Uterus (tissue), 4 donors: Measurements from ENCODE around the gene PLEK2. TPM values are rescaled to one million over a fixed set of nuclear protein-coding genes. Genes with fewer than 3 reads are reported as not detected.

Experiments
- DNase-seq, 2 donors: peaks; one replicate each; pipeline ENCODE4 v3.0.0-alpha.2; 2019 to 2020
- H3K27ac ChIP-seq, 2 donors: fragments of 200-600 bp; sonication (generic); 1 replicate in 1 of 2; 2 replicates in 1 of 2; pipeline ENCODE4 v1.5.1; 2016 to 2018
- H3K27me3 ChIP-seq, 2 donors: fragments of 200-600 bp; sonication (generic); one replicate each; pipeline ENCODE4 v1.5.1; 2018 to 2019; ENCODE audit warnings: control low read depth in 1 of 2
- H3K36me3 ChIP-seq, 2 donors: fragments of 200-600 bp; sonication (generic); one replicate each; pipeline ENCODE4 v1.5.1; 2019; ENCODE audit warnings: control low read depth in 1 of 2
- H3K4me1 ChIP-seq, 2 donors: fragments of 200-600 bp; sonication (generic); one replicate each; pipeline ENCODE4 v1.5.1; 2018 to 2019; ENCODE audit warnings: control low read depth in 1 of 2
- H3K4me3 ChIP-seq, 2 donors: fragments of 200-600 bp; sonication (generic); 1 replicate in 1 of 2; 2 replicates in 1 of 2; pipeline ENCODE4 v1.5.1; 2018 to 2019; ENCODE audit warnings: mild to moderate bottlenecking in 1 of 2
- H3K9me3 ChIP-seq, 2 donors: fragments of 200-600 bp; sonication (generic); one replicate each; pipeline ENCODE4 v1.5.1; 2019; ENCODE audit warnings: control low read depth in 1 of 2
- POLR2A ChIP-seq, 2 donors: fragments of 450-650 bp; IDR thresholded peaks; one replicate each; pipeline ENCODE4 v1.6.1; 2016; ENCODE audit warnings: antibody characterized with exemption in 2 of 2, mild to moderate bottlenecking in 1 of 2, moderate library complexity in 1 of 2
- intact Hi-C: fragments of 100-400 bp; cut with DNase I; formaldehyde crosslinking; loops from one replicate; pipeline ENCODE4 v1.15.1; 2023; ENCODE audit warnings: low total_unique reads
- total RNA-seq, 4 donors: library from RNA; depleted of rRNA in 3 of 4; stranded (reverse); fragments of >200 nt in 3 of 4; gene quantifications; one replicate each; pipeline versions ENCODE4 v1.1.0 to v1.2.4, GENCODE V29; 2014 to 2023
- TF ChIP-seq, protein P1 (sequence below), 4 experiments: fragments of 200-600 bp in 2 of 4; fragments of 450-650 bp in 2 of 4; sonication (generic) in 2 of 4; IDR thresholded peaks; one replicate each; pipeline ENCODE4 v1.5.1; 2016 to 2019; ENCODE audit warnings: antibody characterized with exemption in 4 of 4, mild to moderate bottlenecking in 2 of 4, moderate library complexity in 1 of 4
- donor health status: DM: yes; HTN: yes; CAD: no.

The PLEK2 gene
- total RNA-seq, 4 donors from 2014 or later, result 1.5 TPM; not detected in 3

- Histone ChIP-seq H3K9me3 (no peaks in the 10 kb centered on the region), H3K4me3 (no peak overlapping the region), H3K27ac (no peak overlapping the region), H3K4me1 (no peaks in the 10 kb centered on the region), H3K36me3 (no peaks in the 10 kb centered on the region), H3K27me3 (no peaks in the 10 kb centered on the region)
- TF ChIP-seq, protein P1, sequence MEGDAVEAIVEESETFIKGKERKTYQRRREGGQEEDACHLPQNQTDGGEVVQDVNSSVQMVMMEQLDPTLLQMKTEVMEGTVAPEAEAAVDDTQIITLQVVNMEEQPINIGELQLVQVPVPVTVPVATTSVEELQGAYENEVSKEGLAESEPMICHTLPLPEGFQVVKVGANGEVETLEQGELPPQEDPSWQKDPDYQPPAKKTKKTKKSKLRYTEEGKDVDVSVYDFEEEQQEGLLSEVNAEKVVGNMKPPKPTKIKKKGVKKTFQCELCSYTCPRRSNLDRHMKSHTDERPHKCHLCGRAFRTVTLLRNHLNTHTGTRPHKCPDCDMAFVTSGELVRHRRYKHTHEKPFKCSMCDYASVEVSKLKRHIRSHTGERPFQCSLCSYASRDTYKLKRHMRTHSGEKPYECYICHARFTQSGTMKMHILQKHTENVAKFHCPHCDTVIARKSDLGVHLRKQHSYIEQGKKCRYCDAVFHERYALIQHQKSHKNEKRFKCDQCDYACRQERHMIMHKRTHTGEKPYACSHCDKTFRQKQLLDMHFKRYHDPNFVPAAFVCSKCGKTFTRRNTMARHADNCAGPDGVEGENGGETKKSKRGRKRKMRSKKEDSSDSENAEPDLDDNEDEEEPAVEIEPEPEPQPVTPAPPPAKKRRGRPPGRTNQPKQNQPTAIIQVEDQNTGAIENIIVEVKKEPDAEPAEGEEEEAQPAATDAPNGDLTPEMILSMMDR (IDR thresholded peaks at IDR 0.05), result no peak
- DNase-seq, result no peak
- intact Hi-C loops, result no loop called here
Measured at GRCh38 chr14:67424539-67424938, 12.6 kb upstream of the PLEK2 start.

DNA sequence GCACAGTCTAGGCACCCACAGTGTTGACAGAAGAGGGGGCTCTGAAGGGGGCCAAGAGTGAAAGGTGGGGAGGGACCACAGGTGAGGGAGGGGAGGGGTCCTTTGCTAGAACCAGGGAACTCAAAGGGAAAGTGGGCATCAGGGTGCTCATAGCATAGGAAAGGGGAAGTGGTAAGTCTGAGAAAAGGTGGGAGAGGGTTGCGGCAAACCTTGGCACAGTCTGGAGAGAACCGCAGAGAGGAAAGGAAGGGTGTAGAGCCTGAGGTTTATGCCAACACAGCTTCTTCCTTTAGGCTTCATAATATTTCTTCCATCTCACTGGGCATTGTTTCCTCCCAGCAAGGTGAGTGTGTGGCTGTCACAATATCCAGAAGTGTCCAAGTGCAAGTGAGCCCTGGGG is 11.5 kb upstream of the PLEK2 start:
- no peak overlapping the region for H3K27ac ChIP-seq
- H3K27me3 ChIP-seq, result no peaks in the 10 kb centered on the region
- H3K9me3 ChIP-seq, result no peaks in the 10 kb centered on the region
- no peaks in the 10 kb centered on the region for H3K4me1 ChIP-seq
- no peaks in the 10 kb centered on the region for H3K36me3 ChIP-seq
- DNase-seq, result no peak
- intact Hi-C loops, result no loop called here
- TF ChIP-seq POLR2A (IDR thresholded peaks at IDR 0.05), result no peak
- TF ChIP-seq, protein P1 (IDR thresholded peaks at IDR 0.05), result no peak
- H3K4me3 ChIP-seq, result no peak overlapping the region

DNA sequence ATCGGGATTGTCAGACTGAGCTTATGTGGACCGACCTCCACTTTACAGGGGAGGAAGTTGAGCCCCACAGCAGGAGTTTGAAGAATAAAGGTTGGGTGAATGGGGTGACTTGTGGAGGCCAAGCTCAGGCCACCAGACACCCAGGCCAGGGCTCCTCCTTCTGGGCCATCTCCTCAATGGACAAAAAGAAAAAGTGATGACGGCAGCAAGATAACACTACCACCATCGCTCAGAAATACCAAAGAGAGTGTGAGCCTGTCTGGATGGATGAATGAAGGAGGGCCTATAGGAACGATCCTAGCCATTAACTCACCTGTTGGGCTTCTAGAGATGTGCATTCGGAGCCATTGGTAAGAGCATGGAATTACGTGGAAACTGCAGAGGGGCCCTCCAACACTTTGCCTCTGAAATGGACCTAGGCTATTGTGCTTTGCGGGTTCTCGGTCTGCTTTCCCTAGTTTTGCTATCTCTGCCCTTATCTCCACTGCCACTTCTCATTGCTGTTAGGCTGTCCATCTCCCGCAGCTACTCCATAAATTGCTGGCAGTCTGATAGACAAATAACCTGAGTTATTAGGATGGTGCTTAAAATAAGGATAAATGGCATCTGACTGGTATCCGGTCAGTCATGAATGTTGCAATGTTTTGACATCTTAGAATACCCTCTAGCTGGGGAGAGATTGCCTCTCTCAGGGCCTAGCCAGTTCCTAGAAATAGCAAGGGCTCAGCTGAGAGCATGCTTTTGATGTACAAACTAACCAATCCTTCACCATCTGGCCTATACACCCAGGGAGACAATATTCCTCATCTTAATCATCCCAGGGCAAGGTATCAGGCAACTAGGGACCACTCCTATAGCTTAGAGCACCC is 9.6 kb upstream of the PLEK2 start:
- TF ChIP-seq, protein P1 (IDR thresholded peaks at IDR 0.05), result no peak
- TF ChIP-seq POLR2A (IDR thresholded peaks at IDR 0.05), result no peak
- no peak for DNase-seq
- intact Hi-C loops, result no loop called here
- no peaks in the 10 kb centered on the region for H3K36me3 ChIP-seq
- no peak overlapping the region for H3K4me3 ChIP-seq
- no peaks in the 10 kb centered on the region for H3K9me3 ChIP-seq
- no peaks in the 10 kb centered on the region for H3K27me3 ChIP-seq
- no peak overlapping the region for H3K27ac ChIP-seq
- H3K4me1 ChIP-seq, result no peaks in the 10 kb centered on the region

DNA sequence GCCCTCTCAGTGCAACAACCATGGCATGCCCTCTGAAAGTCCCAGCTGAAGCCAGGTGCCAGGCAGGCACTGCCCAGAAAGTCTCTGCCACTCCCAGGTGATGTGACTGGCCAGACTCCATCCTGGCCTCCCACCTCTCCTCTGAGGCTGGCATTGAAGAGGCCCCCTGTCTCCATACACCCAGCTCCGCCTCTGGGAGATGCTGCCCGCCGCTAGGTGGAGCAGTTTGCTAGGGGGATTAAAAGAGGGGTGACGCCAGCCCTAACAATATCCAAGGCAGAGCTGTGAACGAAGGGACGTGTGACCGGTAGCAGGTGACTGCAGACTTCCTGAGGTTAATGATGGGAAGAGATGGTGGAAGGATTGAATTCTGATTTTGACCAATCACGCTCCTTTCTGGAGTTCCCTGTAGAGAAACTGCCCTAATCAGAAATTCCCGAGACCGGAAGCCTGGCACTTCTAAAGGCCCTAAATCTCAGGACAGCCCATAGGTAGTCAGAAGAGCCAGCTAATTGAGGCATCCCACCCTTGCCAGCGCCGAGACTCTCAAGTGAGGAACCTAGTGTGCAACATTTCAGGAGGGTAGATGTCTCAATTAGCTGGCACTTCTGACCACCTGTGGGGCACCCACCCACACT is 8.3 kb upstream of the PLEK2 start:
- intact Hi-C loops, result no loop called here
- TF ChIP-seq, protein P1 (IDR thresholded peaks at IDR 0.05), result no peak
- no peak for TF ChIP-seq POLR2A (IDR thresholded peaks at IDR 0.05)
- DNase-seq, result no peak
- no peaks in the 10 kb centered on the region for H3K27me3 ChIP-seq
- no peaks in the 10 kb centered on the region for H3K36me3 ChIP-seq
- no peaks in the 10 kb centered on the region for H3K9me3 ChIP-seq
- H3K4me3 ChIP-seq, result no peak overlapping the region
- H3K27ac ChIP-seq, result no peak overlapping the region
- no peaks in the 10 kb centered on the region for H3K4me1 ChIP-seq
